GM10248 (cell line): ENCODE measurements around the gene NLK.
A peak's percentile ranks its signal among the peaks of the same experiment; 100 is the strongest.

ENCODE experiments used
- CTCF ChIA-PET: fragments of 300-600 bp; sonication (Branson Sonifier 250); formaldehyde crosslinking; extraction: SDS; loops from one replicate; lab custom pipeline; 2021; ENCODE audit warnings: antibody characterized with exemption; lab: Yijun Ruan, JAX
- POLR2A ChIA-PET: fragments of 350-650 bp; sonication (Branson Sonifier 250); formaldehyde crosslinking; extraction: SDS; loops from one replicate; lab custom pipeline; 2020; ENCODE audit warnings: antibody characterized with exemption; lab: Yijun Ruan, JAX
- DNase-seq: peaks from one replicate; pipeline ENCODE4 v3.0.0; 2012; ENCODE audit errors: extremely low spot score
- CTCF ChIP-seq: IDR thresholded peaks from 2 replicates; pipeline ENCODE4 v1.5.1; 2012; ENCODE audit warnings: mild to moderate bottlenecking, low read depth; ENCODE audit errors: extremely low read depth, missing control alignments, control extremely low read depth

The NLK gene

GRCh38 chr17:28169621-28170349 lies 127.3 kb downstream of the NLK start:
- TF ChIP-seq CTCF: no peak
- DNase-seq: no peak
- ChIA-PET POLR2A (no interaction called here), CTCF (no interaction called here)

GRCh38 chr17:28170771-28171170 lies 128.3 kb downstream of the NLK start:
- DNase-seq: no peak
- ChIA-PET POLR2A (no interaction called here), CTCF (interaction anchor here (1.1 to 1.6 kb wide), 2 partner anchors 10 to 77 kb away, joined by 3 to 5 read pairs; no protein-coding TSS in a partner anchor)
- no peak for TF ChIP-seq CTCF

- POLR2A ChIA-PET: no interaction called here
- DNase-seq: no peak
- no peak for TF ChIP-seq CTCF
- CTCF ChIA-PET: interaction anchor here (1.8 kb wide), 1 partner anchor 40 kb away, joined by 5 read pairs; no protein-coding TSS in a partner anchor
Measured at GRCh38 chr17:28173031-28173561, 130.6 kb downstream of the NLK start.

GRCh38 chr17:28173801-28174200 lies 131.3 kb downstream of the NLK start:
- CTCF ChIA-PET: no interaction called here
- POLR2A ChIA-PET: no interaction called here
- no peak for TF ChIP-seq CTCF
- no peak for DNase-seq

GRCh38 chr17:28174352-28175046 lies 132.0 kb downstream of the NLK start:
- ChIA-PET CTCF (interaction anchor here (1.1 kb wide), 1 partner anchor 77 kb away, joined by 3 read pairs; no protein-coding TSS in a partner anchor), POLR2A (no interaction called here)
- peak; percentile 26 for DNase-seq
- TF ChIP-seq CTCF: no peak

GRCh38 chr17:28177351-28177750 lies 134.9 kb downstream of the NLK start:
- ChIA-PET CTCF (interaction anchor here (1.7 kb wide), 1 partner anchor 284 kb away, joined by 4 read pairs; no protein-coding TSS in a partner anchor), POLR2A (no interaction called here)
- no peak for TF ChIP-seq CTCF
- DNase-seq: no peak
